Natural killer cell (primary cell): ENCODE measurements around the gene LGI1. TPM values are rescaled to one million over a fixed set of nuclear protein-coding genes. Genes with fewer than 3 reads are reported as not detected.

Experiments used
- ATAC-seq, 3 donors: fragments of 150-1000 bp in 2 of 3; fragments of 200-7000 bp in 1 of 3; cut with Tn5 transposase; 1 replicate in 1 of 3; 2 replicates in 2 of 3; pipeline ENCODE4 v1.10.0; 2021; ENCODE audit warnings: mild to moderate bottlenecking in 2 of 3, moderate library complexity in 2 of 3
- DNase-seq, 2 donors: peaks; one replicate each; pipeline versions ENCODE4 v3.0.0 to v3.0.0-alpha.2; 2013 to 2021; ENCODE audit warnings: mixed read lengths in 1 of 2
- H3K27ac ChIP-seq: one replicate; pipeline ENCODE4 v1.5.1; 2013; ENCODE audit warnings: mild to moderate bottlenecking, low read length
- H3K27me3 ChIP-seq: one replicate; pipeline ENCODE4 v1.6.1; 2013; ENCODE audit warnings: low read length; ENCODE audit not compliant: control insufficient read depth, insufficient read depth
- H3K36me3 ChIP-seq: one replicate; pipeline ENCODE4 v1.6.1; 2013; ENCODE audit warnings: low read length; ENCODE audit not compliant: control insufficient read depth, insufficient read depth
- H3K4me1 ChIP-seq: one replicate; pipeline ENCODE4 v1.6.1; 2013; ENCODE audit warnings: low read length; ENCODE audit not compliant: control insufficient read depth, insufficient read depth
- H3K4me3 ChIP-seq: one replicate; pipeline ENCODE4 v1.5.1; 2013; ENCODE audit warnings: low read length
- H3K9me3 ChIP-seq: one replicate; pipeline ENCODE4 v1.6.1; 2013; ENCODE audit warnings: low read length; ENCODE audit not compliant: control insufficient read depth, insufficient read depth
- H3K27ac Mint-ChIP-seq, 2 donors: one replicate each; pipeline ENCODE4 v1.8.0; 2022; ENCODE audit warnings: mild to moderate bottlenecking in 2 of 2, mixed read lengths in 2 of 2, moderate library complexity in 1 of 2
- H3K27me3 Mint-ChIP-seq, 2 donors: one replicate each; pipeline ENCODE4 v1.8.0; 2022; ENCODE audit warnings: low read depth in 2 of 2, mixed read lengths in 2 of 2
- H3K36me3 Mint-ChIP-seq: one replicate; pipeline ENCODE4 v1.8.0; 2022; ENCODE audit warnings: mixed read lengths
- H3K4me1 Mint-ChIP-seq, 2 donors: one replicate each; pipeline ENCODE4 v1.8.0; 2022; ENCODE audit warnings: mixed read lengths in 2 of 2
- H3K4me3 Mint-ChIP-seq: one replicate; pipeline ENCODE4 v1.8.0; 2022; ENCODE audit warnings: mild to moderate bottlenecking, moderate library complexity, mixed read lengths
- H3K9me3 Mint-ChIP-seq, 2 donors: one replicate each; pipeline ENCODE4 v1.8.0; 2022; ENCODE audit warnings: mixed read lengths in 2 of 2
- CTCF ChIP-seq: fragments of 200-600 bp; IDR thresholded peaks from one replicate; pipeline ENCODE4 v1.8.0; 2022; ENCODE audit warnings: antibody characterized with exemption
- WGBS: methylation state at CpG from one replicate; pipeline ENCODE4 v1.1.7; 2013; ENCODE audit warnings: missing lambda C conversion rate; ENCODE audit not compliant: insufficient coverage; 5-methylcytosine and 5-hydroxymethylcytosine counted together
- intact Hi-C: fragments of 100-400 bp; cut with micrococcal nuclease; formaldehyde crosslinking; loops from one replicate; pipeline ENCODE4 v1.14.2; 2022
- total RNA-seq, 4 donors: library from RNA; stranded (reverse); fragments of 120-200 nt in 1 of 4; gene quantifications; one replicate each; pipeline versions ENCODE4 v1.2.3 to v1.2.4, GENCODE V29; 2013 to 2022

The LGI1 gene
- total RNA-seq, 3 donors from 2014 or later (not counting 1 experiment from before 2014, with no cell fraction given) = not detected

GRCh38 chr10:93835770-93836169 is 78.0 kb downstream of the LGI1 start:
- peaks cover 8% of the 10 kb centered on the region for H3K9me3 ChIP-seq
- no peak overlapping the region for H3K4me3 Mint-ChIP-seq
- intact Hi-C loops = no loop called here
- peaks cover 2 to 3% of the 10 kb centered on the region in 2 donors for H3K9me3 Mint-ChIP-seq
- TF ChIP-seq CTCF = no peak
- H3K27ac Mint-ChIP-seq = no peak overlapping the region
- no peak for ATAC-seq
- 78% methylated on average over 5 of the region's 5 CpGs for WGBS
- H3K4me3 ChIP-seq = no peak overlapping the region
- no peaks in the 10 kb centered on the region for H3K27me3 ChIP-seq
- H3K27ac ChIP-seq = no peak overlapping the region
- H3K27me3 Mint-ChIP-seq = peaks cover 0 to 7% of the 10 kb centered on the region in 2 donors
- DNase-seq = no peak
- no peaks in the 10 kb centered on the region for H3K36me3 Mint-ChIP-seq
- no peaks in the 10 kb centered on the region for H3K4me1 ChIP-seq
- no peaks in the 10 kb centered on the region for H3K4me1 Mint-ChIP-seq
- no peaks in the 10 kb centered on the region for H3K36me3 ChIP-seq

DNA sequence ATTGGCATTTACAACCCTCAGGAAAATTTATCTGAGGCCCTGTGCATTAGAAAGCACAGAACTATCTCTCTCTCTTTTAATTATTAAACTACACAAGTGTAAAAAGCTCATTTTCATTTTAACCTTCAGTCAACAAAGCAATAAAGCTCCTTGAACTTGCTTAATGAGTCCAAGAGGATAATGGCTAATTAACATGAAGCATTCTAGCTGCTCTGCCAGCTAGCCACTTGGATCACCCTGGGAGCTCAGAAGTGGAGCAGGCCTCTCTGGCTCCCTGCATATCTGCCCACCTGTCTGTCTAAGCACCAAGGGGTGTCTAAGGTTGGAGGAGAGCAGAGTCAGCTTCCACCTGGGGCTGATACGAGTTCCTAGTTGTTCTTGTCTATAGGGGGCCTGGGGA is 80.1 kb downstream of the LGI1 start:
- WGBS = 67% methylated on average over 1 of the region's 1 CpG

GRCh38 chr10:93838278-93838677 is 80.5 kb downstream of the LGI1 start:
- H3K4me1 ChIP-seq = no peaks in the 10 kb centered on the region
- ATAC-seq (no peak), DNase-seq (no peak)
- Mint-ChIP-seq H3K27me3 (peaks cover 0 to 2% of the 10 kb centered on the region in 2 donors), H3K4me3 (no peak overlapping the region), H3K4me1 (no peaks in the 10 kb centered on the region), H3K27ac (no peak overlapping the region), H3K36me3 (no peaks in the 10 kb centered on the region), H3K9me3 (peaks cover 2 to 3% of the 10 kb centered on the region in 2 donors)
- H3K27ac ChIP-seq = no peak overlapping the region
- H3K9me3 ChIP-seq = peaks cover 5% of the 10 kb centered on the region
- no peaks in the 10 kb centered on the region for H3K36me3 ChIP-seq
- no peaks in the 10 kb centered on the region for H3K27me3 ChIP-seq
- intact Hi-C loops = no loop called here
- H3K4me3 ChIP-seq = no peak overlapping the region
- no peak for TF ChIP-seq CTCF

More for the DNA sequence above, 80.1 kb downstream of the LGI1 start:
- TF ChIP-seq CTCF = no peak
- H3K27me3 Mint-ChIP-seq = peaks cover 0 to 2% of the 10 kb centered on the region in 2 donors
- Histone ChIP-seq H3K27ac (no peak overlapping the region), H3K27me3 (no peaks in the 10 kb centered on the region), H3K4me3 (no peak overlapping the region), H3K9me3 (peaks cover 8% of the 10 kb centered on the region), H3K4me1 (no peaks in the 10 kb centered on the region), H3K36me3 (no peaks in the 10 kb centered on the region)
- no peak overlapping the region for H3K4me3 Mint-ChIP-seq
- intact Hi-C loops = no loop called here
- H3K27ac Mint-ChIP-seq = no peak overlapping the region
- no peak for DNase-seq
- ATAC-seq = no peak
- H3K36me3 Mint-ChIP-seq = no peaks in the 10 kb centered on the region
- H3K4me1 Mint-ChIP-seq = no peaks in the 10 kb centered on the region
- peaks cover 2 to 3% of the 10 kb centered on the region in 2 donors for H3K9me3 Mint-ChIP-seq

DNA sequence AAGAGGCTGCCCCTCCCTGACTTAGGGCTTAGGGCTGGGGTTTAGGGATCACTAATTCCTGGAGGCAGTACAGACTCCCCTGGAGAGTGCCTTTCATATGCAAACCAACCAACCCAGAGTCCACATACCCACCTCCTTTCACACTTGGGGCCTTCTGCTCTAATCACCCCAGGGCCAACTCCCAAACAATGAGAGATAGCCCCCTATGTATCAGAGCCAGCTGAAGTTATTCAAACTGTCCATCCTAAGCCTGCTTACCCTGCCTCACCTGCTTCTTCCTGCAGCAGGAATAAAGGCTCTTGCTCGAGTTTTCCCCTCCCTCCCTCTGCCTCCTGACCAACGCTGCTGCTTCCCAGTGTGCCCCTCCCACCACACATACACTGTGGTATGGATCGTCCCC is 84.2 kb downstream of the LGI1 start:
- no peaks in the 10 kb centered on the region for H3K36me3 ChIP-seq
- ATAC-seq = no peak
- H3K4me3 ChIP-seq = no peak overlapping the region
- Mint-ChIP-seq H3K27ac (no peak overlapping the region), H3K4me3 (no peak overlapping the region), H3K9me3 (no peaks in the 10 kb centered on the region), H3K36me3 (no peaks in the 10 kb centered on the region), H3K4me1 (no peaks in the 10 kb centered on the region), H3K27me3 (peaks cover 0 to 2% of the 10 kb centered on the region in 2 donors)
- intact Hi-C loops = no loop called here
- no peak for TF ChIP-seq CTCF
- H3K27ac ChIP-seq = no peak overlapping the region
- no peaks in the 10 kb centered on the region for H3K9me3 ChIP-seq
- 68% methylated on average over 3 of the region's 3 CpGs for WGBS
- H3K27me3 ChIP-seq = no peaks in the 10 kb centered on the region
- DNase-seq = no peak
- H3K4me1 ChIP-seq = no peaks in the 10 kb centered on the region
